Measurements from ENCODE around the gene GPR52.

The GPR52 gene

GRCh38 chr1:174448974-174449373 lies 1.2 kb downstream of the GPR52 start:
- H3K27ac ChIP-seq (ENCODE audit: low read depth, low read length) = no peak overlapping the region
- peaks cover 9% of the 10 kb centered on the region for H3K79me2 ChIP-seq (ENCODE audit: control insufficient read depth, low read length)
- no peaks in the 10 kb centered on the region for H3F3A ChIP-seq (ENCODE audit: control insufficient read depth, insufficient read depth)
- H4K20me1 ChIP-seq (ENCODE audit: control insufficient read depth, insufficient read depth, low read depth, low read length) = no peaks in the 10 kb centered on the region
- TF ChIP-seq EZH2phosphoT487 (IDR thresholded peaks at IDR 0.05; ENCODE audit: borderline replicate concordance, low read length) = no peak
- TF ChIP-seq, protein P1, sequence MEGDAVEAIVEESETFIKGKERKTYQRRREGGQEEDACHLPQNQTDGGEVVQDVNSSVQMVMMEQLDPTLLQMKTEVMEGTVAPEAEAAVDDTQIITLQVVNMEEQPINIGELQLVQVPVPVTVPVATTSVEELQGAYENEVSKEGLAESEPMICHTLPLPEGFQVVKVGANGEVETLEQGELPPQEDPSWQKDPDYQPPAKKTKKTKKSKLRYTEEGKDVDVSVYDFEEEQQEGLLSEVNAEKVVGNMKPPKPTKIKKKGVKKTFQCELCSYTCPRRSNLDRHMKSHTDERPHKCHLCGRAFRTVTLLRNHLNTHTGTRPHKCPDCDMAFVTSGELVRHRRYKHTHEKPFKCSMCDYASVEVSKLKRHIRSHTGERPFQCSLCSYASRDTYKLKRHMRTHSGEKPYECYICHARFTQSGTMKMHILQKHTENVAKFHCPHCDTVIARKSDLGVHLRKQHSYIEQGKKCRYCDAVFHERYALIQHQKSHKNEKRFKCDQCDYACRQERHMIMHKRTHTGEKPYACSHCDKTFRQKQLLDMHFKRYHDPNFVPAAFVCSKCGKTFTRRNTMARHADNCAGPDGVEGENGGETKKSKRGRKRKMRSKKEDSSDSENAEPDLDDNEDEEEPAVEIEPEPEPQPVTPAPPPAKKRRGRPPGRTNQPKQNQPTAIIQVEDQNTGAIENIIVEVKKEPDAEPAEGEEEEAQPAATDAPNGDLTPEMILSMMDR (IDR thresholded peaks at IDR 0.05; ENCODE audit: low read depth, low read length, poor library complexity, severe bottlenecking) = no peak
- no peaks in the 10 kb centered on the region for H3K9me3 ChIP-seq (ENCODE audit: control insufficient read depth, insufficient read depth, low read length)
- 0 out of 2 replicates have a peak, but pooled peaks cover 4% of the 10 kb centered on the region for H3K4me1 ChIP-seq (ENCODE audit: control insufficient read depth, low read length)
- no peak overlapping the region for H3K4me3 ChIP-seq (ENCODE audit: low read length)
- no peak overlapping the region for H3K4me2 ChIP-seq (ENCODE audit: low read length)
- H3K9me2 ChIP-seq (replicated peaks; ENCODE audit: control insufficient read depth, low read length) = no peaks in the 10 kb centered on the region
- H3K36me3 ChIP-seq (ENCODE audit: control insufficient read depth, low read length) = peaks cover 23% of the 10 kb centered on the region
- no peaks in the 10 kb centered on the region for H3K27me3 ChIP-seq (ENCODE audit: control insufficient read depth, low read length)

- no peaks in the 10 kb centered on the region for H3K27me3 ChIP-seq (ENCODE audit: control insufficient read depth, low read length)
- peaks cover 11% of the 10 kb centered on the region for H3K36me3 ChIP-seq (ENCODE audit: control insufficient read depth, low read length)
- no peaks in the 10 kb centered on the region for H3K9me2 ChIP-seq (replicated peaks; ENCODE audit: control insufficient read depth, low read length)
Measured at GRCh38 chr1:174451408-174451807, 3.6 kb downstream of the GPR52 start.

GRCh38 chr1:174465855-174466254 lies 18.1 kb downstream of the GPR52 start:
- TF ChIP-seq EZH2phosphoT487 (IDR thresholded peaks at IDR 0.05; ENCODE audit: borderline replicate concordance, low read length) = no peak
- TF ChIP-seq, protein P1 (IDR thresholded peaks at IDR 0.05; ENCODE audit: low read depth, low read length, poor library complexity, severe bottlenecking) = no peak
- H3K79me2 ChIP-seq (ENCODE audit: control insufficient read depth, low read length) = peaks cover 3% of the 10 kb centered on the region
- H3K36me3 ChIP-seq (ENCODE audit: control insufficient read depth, low read length) = peaks cover 20% of the 10 kb centered on the region
- H3K27me3 ChIP-seq (ENCODE audit: control insufficient read depth, low read length) = no peaks in the 10 kb centered on the region
- H4K20me1 ChIP-seq (ENCODE audit: control insufficient read depth, insufficient read depth, low read depth, low read length) = no peaks in the 10 kb centered on the region
- no peak overlapping the region for H3K4me2 ChIP-seq (ENCODE audit: low read length)
- peaks cover 3% of the 10 kb centered on the region; the same call in 1 of the 2 replicates for H3K4me1 ChIP-seq (ENCODE audit: control insufficient read depth, low read length)
- H3K9me2 ChIP-seq (replicated peaks; ENCODE audit: control insufficient read depth, low read length) = no peaks in the 10 kb centered on the region
- H3F3A ChIP-seq (ENCODE audit: control insufficient read depth, insufficient read depth) = no peaks in the 10 kb centered on the region
- H3K9me3 ChIP-seq (ENCODE audit: control insufficient read depth, insufficient read depth, low read length) = peaks cover 4% of the 10 kb centered on the region; the same call in 1 of the 2 replicates
- H3K27ac ChIP-seq (ENCODE audit: low read depth, low read length) = no peak overlapping the region
- H3K4me3 ChIP-seq (ENCODE audit: low read length) = no peak overlapping the region

More at GRCh38 chr1:174451408-174451807, 3.6 kb downstream of the GPR52 start:
- Histone ChIP-seq H3K9me3 (ENCODE audit: control insufficient read depth, insufficient read depth, low read length) (no peaks in the 10 kb centered on the region), H3K4me1 (ENCODE audit: control insufficient read depth, low read length) (no peaks in the 10 kb centered on the region), H3K4me2 (ENCODE audit: low read length) (no peak overlapping the region), H3F3A (ENCODE audit: control insufficient read depth, insufficient read depth) (no peaks in the 10 kb centered on the region), H3K27ac (ENCODE audit: low read depth, low read length) (no peak overlapping the region), H3K79me2 (ENCODE audit: control insufficient read depth, low read length) (no peaks in the 10 kb centered on the region; the same call in 1 of the 2 replicates), H4K20me1 (ENCODE audit: control insufficient read depth, insufficient read depth, low read depth, low read length) (no peaks in the 10 kb centered on the region), H3K4me3 (ENCODE audit: low read length) (no peak overlapping the region)
- TF ChIP-seq EZH2phosphoT487 (IDR thresholded peaks at IDR 0.05; ENCODE audit: borderline replicate concordance, low read length) = no peak
- TF ChIP-seq, protein P1 (IDR thresholded peaks at IDR 0.05; ENCODE audit: low read depth, low read length, poor library complexity, severe bottlenecking) = no peak

All from DOHH2 (cell line).